Hematopoietic multipotent progenitor cell treated with erythropoietin and hydrocortisone succinate and interleukin-3 and kit ligand, for 8 days (in vitro differentiated cells): ENCODE results near the gene TOR1AIP2.

Source experiments
- DNase-seq: peaks from one replicate; pipeline ENCODE4 v3.0.0-alpha.2; 2015

Gene TOR1AIP2

GRCh38 chr1:179825206-179825605 lies 52.4 kb downstream of the TOR1AIP2 start:
- DNase-seq, result no peak

GRCh38 chr1:179824265-179824664 lies 53.3 kb downstream of the TOR1AIP2 start:
- no peak for DNase-seq

- no peak for DNase-seq
Measured at GRCh38 chr1:179823693-179824092, 53.9 kb downstream of the TOR1AIP2 start.

- no peak for DNase-seq
Measured at GRCh38 chr1:179822065-179822464, 55.5 kb downstream of the TOR1AIP2 start.

- DNase-seq, result no peak
Measured at GRCh38 chr1:179821524-179821923, 56.1 kb downstream of the TOR1AIP2 start.

GRCh38 chr1:179820226-179820970 lies 57.2 kb downstream of the TOR1AIP2 start:
- no peak for DNase-seq

- no peak for DNase-seq
Measured at GRCh38 chr1:179818743-179819173, 58.8 kb downstream of the TOR1AIP2 start.

- no peak for DNase-seq
Measured at GRCh38 chr1:179818260-179818659, 59.3 kb downstream of the TOR1AIP2 start.

GRCh38 chr1:179817789-179818188 lies 59.8 kb downstream of the TOR1AIP2 start:
- no peak for DNase-seq

GRCh38 chr1:179817056-179817455 lies 60.5 kb downstream of the TOR1AIP2 start:
- no peak for DNase-seq

- no peak for DNase-seq
Measured at GRCh38 chr1:179816196-179816960, 61.2 kb downstream of the TOR1AIP2 start.

- DNase-seq, result no peak
Measured at GRCh38 chr1:179815641-179816040, 62.0 kb downstream of the TOR1AIP2 start.

GRCh38 chr1:179814546-179814838 lies 63.1 kb downstream of the TOR1AIP2 start:
- DNase-seq, result no peak

- DNase-seq, result no peak
Measured at GRCh38 chr1:179813626-179814545, 63.7 kb downstream of the TOR1AIP2 start.

- no peak for DNase-seq
Measured at GRCh38 chr1:179812501-179813292, 64.9 kb downstream of the TOR1AIP2 start.

- DNase-seq, result no peak
Measured at GRCh38 chr1:179810367-179810715, 67.3 kb downstream of the TOR1AIP2 start.

- peak; percentile 68 for DNase-seq
Measured at GRCh38 chr1:179809506-179810366, 67.9 kb downstream of the TOR1AIP2 start.

- DNase-seq, result no peak
Measured at GRCh38 chr1:179808503-179808902, 69.1 kb downstream of the TOR1AIP2 start.

- DNase-seq, result no peak
Measured at GRCh38 chr1:179807691-179808485, 69.7 kb downstream of the TOR1AIP2 start.

GRCh38 chr1:179807291-179807690 lies 70.3 kb downstream of the TOR1AIP2 start:
- DNase-seq, result no peak

- DNase-seq, result no peak
Measured at GRCh38 chr1:179806333-179806732, 71.3 kb downstream of the TOR1AIP2 start.
